Bronchus fibroblast of lung (primary cell): ENCODE measurements around the gene ATP13A4. TPM values are rescaled to one million over a fixed set of nuclear protein-coding genes. Genes with fewer than 3 reads are reported as not detected.

ENCODE experiments used
- total RNA-seq: library from RNA; depleted of rRNA; stranded (reverse); fragments of >200 nt; gene quantifications from 2 replicates; pipeline ENCODE4 v1.2.3, GENCODE V29; 2015

ATP13A4 gene
- 0.15 TPM in 1 of 2 replicates, not detected in the other for total RNA-seq

GRCh38 chr3:193554811-193555210 is at the start of gene ATP13A4:
Gene ATP13A4, minus strand, starts transcription at chr3:193554895. Its CDS starts 96 bp downstream, at chr3:193554799.

GRCh38 chr3:193592841-193593667 is 38.4 kb upstream of the ATP13A4 start, which contains the start of gene OPA1:
Gene OPA1, plus strand, starts transcription at chr3:193593208. Its CDS starts 170 bp downstream, at chr3:193593378.

GRCh38 chr3:193378706-193379105 is 176.0 kb downstream of the ATP13A4 start, which contains the start of gene ATP13A5:
Gene ATP13A5, minus strand, starts transcription at chr3:193378753. Its CDS starts 28 bp downstream, at chr3:193378725.

Other genes starting within 250 kb of the ATP13A4 start
- not detected in 2 replicates for gene ATP13A5, start 176.1 kb downstream of the ATP13A4 start, total RNA-seq
- gene OPA1, start 38.3 kb upstream of the ATP13A4 start, total RNA-seq, result 33.1 and 33.7 TPM in 2 replicates